GM23248 (cell line): ENCODE results near the gene ST3GAL3. TPM values are rescaled to one million over a fixed set of nuclear protein-coding genes. Genes with fewer than 3 reads are reported as not detected.

Experiments
- DNase-seq: peaks from one replicate; pipeline ENCODE4 v3.0.0-alpha.2; 2015
- H2AFZ ChIP-seq: fragments of 200-600 bp; sonication (generic); 2 replicates; pipeline ENCODE4 v1.6.1; 2016; ENCODE audit warnings: antibody characterized with exemption
- H3F3A ChIP-seq: fragments of 200-600 bp; sonication (generic); 2 replicates; pipeline ENCODE4 v1.6.1; 2016; ENCODE audit warnings: mild to moderate bottlenecking, antibody characterized with exemption, mixed run types; ENCODE audit not compliant: insufficient read depth
- H3K27ac ChIP-seq: fragments of 200-600 bp; sonication (generic); 2 replicates; pipeline ENCODE4 v1.5.1; 2016; ENCODE audit warnings: mild to moderate bottlenecking
- H3K27me3 ChIP-seq: fragments of 200-600 bp; sonication (generic); replicated peaks from 2 replicates; pipeline ENCODE4 v1.6.1; 2016; ENCODE audit warnings: mild to moderate bottlenecking; ENCODE audit not compliant: insufficient read depth
- H3K36me3 ChIP-seq: fragments of 200-600 bp; sonication (generic); 2 replicates; pipeline ENCODE4 v1.6.1; 2016; ENCODE audit warnings: low read depth, mild to moderate bottlenecking
- H3K4me1 ChIP-seq: fragments of 200-600 bp; sonication (generic); 2 replicates; pipeline ENCODE4 v1.6.1; 2016; ENCODE audit warnings: mild to moderate bottlenecking; ENCODE audit not compliant: insufficient read depth
- H3K4me2 ChIP-seq: fragments of 200-600 bp; sonication (generic); one replicate; pipeline ENCODE4 v1.6.1; 2016; ENCODE audit warnings: mild to moderate bottlenecking; ENCODE audit not compliant: unreplicated experiment
- H3K4me3 ChIP-seq: fragments of 200-600 bp; sonication (generic); 2 replicates; pipeline ENCODE4 v1.5.1; 2016; ENCODE audit warnings: mild to moderate bottlenecking
- H3K79me2 ChIP-seq: fragments of 200-600 bp; sonication (generic); 2 replicates; pipeline ENCODE4 v1.6.1; 2016; ENCODE audit warnings: mild to moderate bottlenecking; ENCODE audit not compliant: insufficient read depth
- H3K9ac ChIP-seq: fragments of 200-600 bp; sonication (generic); 2 replicates; pipeline ENCODE4 v1.6.1; 2016; ENCODE audit warnings: mild to moderate bottlenecking
- H3K9me2 ChIP-seq: fragments of 200-600 bp; sonication (generic); 2 replicates; pipeline ENCODE4 v1.6.1; 2016; ENCODE audit warnings: mixed run types, mild to moderate bottlenecking, moderate library complexity; ENCODE audit not compliant: insufficient read depth
- H3K9me3 ChIP-seq: fragments of 200-600 bp; sonication (generic); one replicate; pipeline ENCODE4 v1.6.1; 2017; ENCODE audit warnings: low read depth
- H4K20me1 ChIP-seq: fragments of 200-600 bp; sonication (generic); 2 replicates; pipeline ENCODE4 v1.6.0; 2016; ENCODE audit not compliant: insufficient read depth
- EZH2 ChIP-seq: fragments of 200-600 bp; sonication (generic); IDR thresholded peaks from 2 replicates; pipeline ENCODE4 v1.6.1; 2018; ENCODE audit warnings: antibody characterized with exemption, mild to moderate bottlenecking; ENCODE audit not compliant: insufficient read depth, poor library complexity, severe bottlenecking
- EZH2phosphoT487 ChIP-seq: fragments of 200-600 bp; sonication (generic); IDR thresholded peaks from 2 replicates; pipeline ENCODE4 v1.6.1; 2018; ENCODE audit warnings: antibody characterized with exemption, moderate library complexity, mild to moderate bottlenecking, low read depth; ENCODE audit not compliant: insufficient read depth
- WGBS, 2 experiments: methylation state at CpG; one replicate each; pipeline ENCODE4 v1.1.6; 2015 to 2017; ENCODE audit warnings: low lambda C conversion rate in 2 of 2, low coverage in 1 of 2; ENCODE audit errors: missing lambda C conversion rate in 2 of 2; 5-methylcytosine and 5-hydroxymethylcytosine counted together
- in situ Hi-C: fragments of 300-500 bp; cut with MboI; formaldehyde crosslinking; loops from 2 replicates; pipeline ENCODE4 v1.15.0; 2020
- polyA plus RNA-seq: library from polyadenylated mRNA; unstranded; fragments of >200 nt; fragmentation: Nextera tagmentation; extraction: Ambion mirVana; gene quantifications from 2 replicates; pipeline ENCODE4 v1.2.1, GENCODE V29; 2016
- total RNA-seq: library from RNA; depleted of rRNA; stranded (reverse); fragments of >200 nt; shearing (Covaris generic); gene quantifications from 2 replicates; pipeline ENCODE4 v1.2.3, GENCODE V29; 2014

The ST3GAL3 gene
- total and polyA plus RNA-seq, 2 experiments from 2014 or later: 9.7 to 13.8 TPM

- Histone ChIP-seq H3K4me2 (peak overlapping the region; percentile 46), H3K4me3 (no peak overlapping the region)
- in situ Hi-C loops: no loop called here
Observed at GRCh38 chr1:43879414-43879813, 172.1 kb downstream of the ST3GAL3 start.

GRCh38 chr1:43879996-43880395 lies 172.7 kb downstream of the ST3GAL3 start:
- Histone ChIP-seq H3K9ac (no peak overlapping the region), H3K36me3 (no peaks in the 10 kb centered on the region), H3K27me3 (no peaks in the 10 kb centered on the region), H3K4me2 (no peak overlapping the region), H3K4me3 (no peak overlapping the region), H3K27ac (no peak overlapping the region), H3K9me2 (no peaks in the 10 kb centered on the region), H2AFZ (no peak overlapping the region), H4K20me1 (no peaks in the 10 kb centered on the region), H3F3A (peaks cover 24% of the 10 kb centered on the region), H3K9me3 (no peaks in the 10 kb centered on the region), H3K79me2 (no peaks in the 10 kb centered on the region), H3K4me1 (peaks cover 22% of the 10 kb centered on the region)
- no peak for TF ChIP-seq EZH2
- no peak for TF ChIP-seq EZH2phosphoT487
- DNase-seq: no peak
- 97 to 100% methylated on average over 2 of the region's 2 CpGs for WGBS, 2 experiments
- in situ Hi-C loops: no loop called here

More at GRCh38 chr1:43879414-43879813, 172.1 kb downstream of the ST3GAL3 start:
- Histone ChIP-seq H3K9me2 (no peaks in the 10 kb centered on the region), H2AFZ (no peak overlapping the region), H3F3A (peaks cover 24% of the 10 kb centered on the region), H3K9me3 (no peaks in the 10 kb centered on the region), H4K20me1 (no peaks in the 10 kb centered on the region), H3K27me3 (no peaks in the 10 kb centered on the region), H3K79me2 (no peaks in the 10 kb centered on the region), H3K4me1 (peaks cover 22% of the 10 kb centered on the region), H3K36me3 (no peaks in the 10 kb centered on the region), H3K27ac (no peak overlapping the region), H3K9ac (no peak overlapping the region)
- WGBS, 2 experiments: 73 to 76% methylated on average over 4 of the region's 4 CpGs
- DNase-seq: peak; percentile 89
- no peak for TF ChIP-seq EZH2phosphoT487
- TF ChIP-seq EZH2: no peak

GRCh38 chr1:43880604-43881003 lies 173.3 kb downstream of the ST3GAL3 start:
- H3K27me3 ChIP-seq: no peaks in the 10 kb centered on the region
- no peak overlapping the region for H3K4me2 ChIP-seq
- H3K79me2 ChIP-seq: no peaks in the 10 kb centered on the region
- H4K20me1 ChIP-seq: no peaks in the 10 kb centered on the region
- H3K4me3 ChIP-seq: no peak overlapping the region
- H3K36me3 ChIP-seq: no peaks in the 10 kb centered on the region
- H3F3A ChIP-seq: peaks cover 24% of the 10 kb centered on the region
- H3K9me2 ChIP-seq: no peaks in the 10 kb centered on the region
- in situ Hi-C loops: no loop called here
- no peak for TF ChIP-seq EZH2
- TF ChIP-seq EZH2phosphoT487: no peak
- no peak overlapping the region for H3K9ac ChIP-seq
- no peak overlapping the region for H2AFZ ChIP-seq
- H3K9me3 ChIP-seq: no peaks in the 10 kb centered on the region
- 95 to 99% methylated on average over 5 of the region's 5 CpGs for WGBS, 2 experiments
- H3K27ac ChIP-seq: no peak overlapping the region
- no peak for DNase-seq
- peaks cover 22% of the 10 kb centered on the region for H3K4me1 ChIP-seq

- no peak overlapping the region for H2AFZ ChIP-seq
- in situ Hi-C loops: no loop called here
- no peak overlapping the region for H3K4me3 ChIP-seq
- no peaks in the 10 kb centered on the region for H3K27me3 ChIP-seq
- H3K9me3 ChIP-seq: no peaks in the 10 kb centered on the region
- no peaks in the 10 kb centered on the region for H3K79me2 ChIP-seq
- WGBS, 2 experiments: 91 to 93% methylated on average over 3 to 4 of the region's 4 CpGs
- no peak overlapping the region for H3K27ac ChIP-seq
- peaks cover 24% of the 10 kb centered on the region for H3F3A ChIP-seq
- H3K9me2 ChIP-seq: no peaks in the 10 kb centered on the region
- no peak overlapping the region for H3K4me2 ChIP-seq
- no peak overlapping the region for H3K9ac ChIP-seq
- no peaks in the 10 kb centered on the region for H3K36me3 ChIP-seq
- H3K4me1 ChIP-seq: peaks cover 22% of the 10 kb centered on the region
- no peak for DNase-seq
- no peak for TF ChIP-seq EZH2phosphoT487
- TF ChIP-seq EZH2: no peak
- no peaks in the 10 kb centered on the region for H4K20me1 ChIP-seq
Observed at GRCh38 chr1:43881415-43881814, 174.1 kb downstream of the ST3GAL3 start.

GRCh38 chr1:43882763-43883162 lies 175.4 kb downstream of the ST3GAL3 start:
- no peak overlapping the region for H3K4me3 ChIP-seq
- TF ChIP-seq EZH2 (no peak), EZH2phosphoT487 (no peak)
- no peak overlapping the region for H3K27ac ChIP-seq
- 95 to 98% methylated on average over 4 of the region's 4 CpGs for WGBS, 2 experiments
- DNase-seq: no peak
- H3K36me3 ChIP-seq: 0 out of 2 replicates have a peak, but pooled peaks cover 6% of the 10 kb centered on the region
- no peaks in the 10 kb centered on the region for H3K79me2 ChIP-seq
- in situ Hi-C loops: no loop called here
- H3K9ac ChIP-seq: no peak overlapping the region
- peaks cover 24% of the 10 kb centered on the region for H3F3A ChIP-seq
- H3K9me3 ChIP-seq: no peaks in the 10 kb centered on the region
- H3K9me2 ChIP-seq: no peaks in the 10 kb centered on the region
- no peaks in the 10 kb centered on the region for H3K27me3 ChIP-seq
- H4K20me1 ChIP-seq: no peaks in the 10 kb centered on the region
- no peak overlapping the region for H3K4me2 ChIP-seq
- H3K4me1 ChIP-seq: peaks cover 22% of the 10 kb centered on the region
- no peak overlapping the region for H2AFZ ChIP-seq
